Measurements from ENCODE around the gene MCFD2.

DNA sequence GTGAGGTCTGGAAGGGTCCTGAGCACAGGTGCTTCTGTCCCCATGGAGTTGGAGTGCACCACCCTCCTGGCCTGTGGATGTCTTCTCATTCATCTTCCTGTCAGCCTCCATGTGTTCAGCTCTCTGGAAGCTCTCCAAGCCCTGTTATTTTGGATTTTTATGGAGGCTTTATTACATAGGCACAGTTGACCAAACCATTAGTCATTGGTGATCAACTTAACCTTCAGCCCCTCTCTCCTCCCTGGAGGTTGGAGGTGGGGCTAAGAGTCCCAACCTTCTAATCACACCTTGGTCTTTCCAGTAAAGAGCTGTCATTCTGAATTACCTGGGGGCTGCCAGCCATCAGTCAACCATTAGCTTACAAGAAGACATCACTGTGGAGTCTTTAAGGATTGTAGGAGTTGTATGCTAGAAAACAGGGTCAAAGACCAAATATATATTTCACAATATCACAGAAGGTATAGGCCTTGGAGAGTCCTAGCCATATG, 7.5 kb upstream of the MCFD2 start:
- TF ChIP-seq, protein P1, sequence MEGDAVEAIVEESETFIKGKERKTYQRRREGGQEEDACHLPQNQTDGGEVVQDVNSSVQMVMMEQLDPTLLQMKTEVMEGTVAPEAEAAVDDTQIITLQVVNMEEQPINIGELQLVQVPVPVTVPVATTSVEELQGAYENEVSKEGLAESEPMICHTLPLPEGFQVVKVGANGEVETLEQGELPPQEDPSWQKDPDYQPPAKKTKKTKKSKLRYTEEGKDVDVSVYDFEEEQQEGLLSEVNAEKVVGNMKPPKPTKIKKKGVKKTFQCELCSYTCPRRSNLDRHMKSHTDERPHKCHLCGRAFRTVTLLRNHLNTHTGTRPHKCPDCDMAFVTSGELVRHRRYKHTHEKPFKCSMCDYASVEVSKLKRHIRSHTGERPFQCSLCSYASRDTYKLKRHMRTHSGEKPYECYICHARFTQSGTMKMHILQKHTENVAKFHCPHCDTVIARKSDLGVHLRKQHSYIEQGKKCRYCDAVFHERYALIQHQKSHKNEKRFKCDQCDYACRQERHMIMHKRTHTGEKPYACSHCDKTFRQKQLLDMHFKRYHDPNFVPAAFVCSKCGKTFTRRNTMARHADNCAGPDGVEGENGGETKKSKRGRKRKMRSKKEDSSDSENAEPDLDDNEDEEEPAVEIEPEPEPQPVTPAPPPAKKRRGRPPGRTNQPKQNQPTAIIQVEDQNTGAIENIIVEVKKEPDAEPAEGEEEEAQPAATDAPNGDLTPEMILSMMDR (IDR thresholded peaks at IDR 0.05) = no peak
- TF ChIP-seq POLR2A (IDR thresholded peaks at IDR 0.05) = no peak

All from breast epithelium (tissue), 3 donors.